ENCODE data around the gene MAP9. TPM values are rescaled to one million over a fixed set of nuclear protein-coding genes. Genes with fewer than 3 reads are reported as not detected.
"Not testable (repeated sequence)": the region's sequence is repeated elsewhere in the genome, so short reads cannot be mapped to it uniquely, and the experiment has no call there.

The MAP9 gene
- total and polyA plus RNA-seq, 2 experiments from 2014 or later, result 16.0 to 33.7 TPM

DNA sequence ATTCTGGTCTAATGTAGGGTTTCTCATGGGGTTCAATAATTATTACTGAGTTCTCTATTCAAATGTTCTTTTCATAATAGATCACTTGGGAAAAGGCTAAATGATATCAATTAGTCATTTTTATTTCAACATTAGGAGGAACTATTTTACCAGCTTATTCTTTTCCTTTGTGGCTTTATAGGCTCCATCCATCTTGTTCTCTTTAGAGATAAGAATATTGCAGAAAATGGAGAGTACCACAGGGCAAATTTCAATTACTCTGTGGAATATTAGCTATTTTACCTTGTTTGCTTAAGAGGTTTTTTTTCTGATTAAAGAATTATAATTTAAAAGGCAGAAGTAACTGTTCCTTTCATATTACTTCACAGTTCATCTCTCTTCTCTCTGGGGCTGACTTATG is 55.8 kb downstream of the MAP9 start (continued):
- TF ChIP-seq, protein P1, sequence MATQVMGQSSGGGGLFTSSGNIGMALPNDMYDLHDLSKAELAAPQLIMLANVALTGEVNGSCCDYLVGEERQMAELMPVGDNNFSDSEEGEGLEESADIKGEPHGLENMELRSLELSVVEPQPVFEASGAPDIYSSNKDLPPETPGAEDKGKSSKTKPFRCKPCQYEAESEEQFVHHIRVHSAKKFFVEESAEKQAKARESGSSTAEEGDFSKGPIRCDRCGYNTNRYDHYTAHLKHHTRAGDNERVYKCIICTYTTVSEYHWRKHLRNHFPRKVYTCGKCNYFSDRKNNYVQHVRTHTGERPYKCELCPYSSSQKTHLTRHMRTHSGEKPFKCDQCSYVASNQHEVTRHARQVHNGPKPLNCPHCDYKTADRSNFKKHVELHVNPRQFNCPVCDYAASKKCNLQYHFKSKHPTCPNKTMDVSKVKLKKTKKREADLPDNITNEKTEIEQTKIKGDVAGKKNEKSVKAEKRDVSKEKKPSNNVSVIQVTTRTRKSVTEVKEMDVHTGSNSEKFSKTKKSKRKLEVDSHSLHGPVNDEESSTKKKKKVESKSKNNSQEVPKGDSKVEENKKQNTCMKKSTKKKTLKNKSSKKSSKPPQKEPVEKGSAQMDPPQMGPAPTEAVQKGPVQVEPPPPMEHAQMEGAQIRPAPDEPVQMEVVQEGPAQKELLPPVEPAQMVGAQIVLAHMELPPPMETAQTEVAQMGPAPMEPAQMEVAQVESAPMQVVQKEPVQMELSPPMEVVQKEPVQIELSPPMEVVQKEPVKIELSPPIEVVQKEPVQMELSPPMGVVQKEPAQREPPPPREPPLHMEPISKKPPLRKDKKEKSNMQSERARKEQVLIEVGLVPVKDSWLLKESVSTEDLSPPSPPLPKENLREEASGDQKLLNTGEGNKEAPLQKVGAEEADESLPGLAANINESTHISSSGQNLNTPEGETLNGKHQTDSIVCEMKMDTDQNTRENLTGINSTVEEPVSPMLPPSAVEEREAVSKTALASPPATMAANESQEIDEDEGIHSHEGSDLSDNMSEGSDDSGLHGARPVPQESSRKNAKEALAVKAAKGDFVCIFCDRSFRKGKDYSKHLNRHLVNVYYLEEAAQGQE (IDR thresholded peaks at IDR 0.05; ENCODE audit: unreplicated experiment), result no peak

DNA sequence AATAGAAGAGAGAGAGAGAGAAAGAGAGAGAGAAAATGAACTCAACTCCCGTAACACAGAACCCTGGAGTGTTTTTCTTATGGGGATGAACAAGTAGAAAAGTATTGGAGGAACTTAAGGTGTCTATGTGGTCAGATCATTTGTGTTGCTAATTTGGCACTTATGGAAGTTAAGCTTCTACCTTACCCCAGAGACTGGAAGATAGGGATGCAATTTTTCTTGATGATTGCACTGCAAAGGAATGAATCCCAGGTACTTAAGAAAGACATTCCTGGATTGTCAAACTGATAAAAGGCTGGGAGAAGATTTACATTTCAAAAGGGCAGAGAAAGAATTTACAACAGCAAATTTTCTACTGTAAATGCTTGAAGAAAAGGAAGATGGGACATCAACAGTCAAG is 57.2 kb downstream of the MAP9 start:
- Histone ChIP-seq H2AFZ (no peak overlapping the region), H3K27me3 (ENCODE audit: insufficient read depth) (no peaks in the 10 kb centered on the region), H3K9me2 (ENCODE audit: insufficient read depth) (peaks cover under 1% of the 10 kb centered on the region; the same call in 1 of the 2 replicates), H3K36me3 (ENCODE audit: insufficient read depth) (no peaks in the 10 kb centered on the region), H3K4me1 (ENCODE audit: insufficient read depth) (peaks cover 4% of the 10 kb centered on the region; the same call in 1 of the 2 replicates), H4K20me1 (replicated peaks; ENCODE audit: insufficient read depth) (no peaks in the 10 kb centered on the region), H3K4me3 (no peak overlapping the region), H3K27ac (ENCODE audit: low read depth) (no peak overlapping the region), H3F3A (replicated peaks; ENCODE audit: low read depth) (no peaks in the 10 kb centered on the region), H3K79me2 (replicated peaks; ENCODE audit: insufficient read depth) (no peaks in the 10 kb centered on the region), H3K4me2 (no peak overlapping the region)
- H3K9me3 Mint-ChIP-seq, result peaks cover 14% of the 10 kb centered on the region
- TF ChIP-seq, protein P2, sequence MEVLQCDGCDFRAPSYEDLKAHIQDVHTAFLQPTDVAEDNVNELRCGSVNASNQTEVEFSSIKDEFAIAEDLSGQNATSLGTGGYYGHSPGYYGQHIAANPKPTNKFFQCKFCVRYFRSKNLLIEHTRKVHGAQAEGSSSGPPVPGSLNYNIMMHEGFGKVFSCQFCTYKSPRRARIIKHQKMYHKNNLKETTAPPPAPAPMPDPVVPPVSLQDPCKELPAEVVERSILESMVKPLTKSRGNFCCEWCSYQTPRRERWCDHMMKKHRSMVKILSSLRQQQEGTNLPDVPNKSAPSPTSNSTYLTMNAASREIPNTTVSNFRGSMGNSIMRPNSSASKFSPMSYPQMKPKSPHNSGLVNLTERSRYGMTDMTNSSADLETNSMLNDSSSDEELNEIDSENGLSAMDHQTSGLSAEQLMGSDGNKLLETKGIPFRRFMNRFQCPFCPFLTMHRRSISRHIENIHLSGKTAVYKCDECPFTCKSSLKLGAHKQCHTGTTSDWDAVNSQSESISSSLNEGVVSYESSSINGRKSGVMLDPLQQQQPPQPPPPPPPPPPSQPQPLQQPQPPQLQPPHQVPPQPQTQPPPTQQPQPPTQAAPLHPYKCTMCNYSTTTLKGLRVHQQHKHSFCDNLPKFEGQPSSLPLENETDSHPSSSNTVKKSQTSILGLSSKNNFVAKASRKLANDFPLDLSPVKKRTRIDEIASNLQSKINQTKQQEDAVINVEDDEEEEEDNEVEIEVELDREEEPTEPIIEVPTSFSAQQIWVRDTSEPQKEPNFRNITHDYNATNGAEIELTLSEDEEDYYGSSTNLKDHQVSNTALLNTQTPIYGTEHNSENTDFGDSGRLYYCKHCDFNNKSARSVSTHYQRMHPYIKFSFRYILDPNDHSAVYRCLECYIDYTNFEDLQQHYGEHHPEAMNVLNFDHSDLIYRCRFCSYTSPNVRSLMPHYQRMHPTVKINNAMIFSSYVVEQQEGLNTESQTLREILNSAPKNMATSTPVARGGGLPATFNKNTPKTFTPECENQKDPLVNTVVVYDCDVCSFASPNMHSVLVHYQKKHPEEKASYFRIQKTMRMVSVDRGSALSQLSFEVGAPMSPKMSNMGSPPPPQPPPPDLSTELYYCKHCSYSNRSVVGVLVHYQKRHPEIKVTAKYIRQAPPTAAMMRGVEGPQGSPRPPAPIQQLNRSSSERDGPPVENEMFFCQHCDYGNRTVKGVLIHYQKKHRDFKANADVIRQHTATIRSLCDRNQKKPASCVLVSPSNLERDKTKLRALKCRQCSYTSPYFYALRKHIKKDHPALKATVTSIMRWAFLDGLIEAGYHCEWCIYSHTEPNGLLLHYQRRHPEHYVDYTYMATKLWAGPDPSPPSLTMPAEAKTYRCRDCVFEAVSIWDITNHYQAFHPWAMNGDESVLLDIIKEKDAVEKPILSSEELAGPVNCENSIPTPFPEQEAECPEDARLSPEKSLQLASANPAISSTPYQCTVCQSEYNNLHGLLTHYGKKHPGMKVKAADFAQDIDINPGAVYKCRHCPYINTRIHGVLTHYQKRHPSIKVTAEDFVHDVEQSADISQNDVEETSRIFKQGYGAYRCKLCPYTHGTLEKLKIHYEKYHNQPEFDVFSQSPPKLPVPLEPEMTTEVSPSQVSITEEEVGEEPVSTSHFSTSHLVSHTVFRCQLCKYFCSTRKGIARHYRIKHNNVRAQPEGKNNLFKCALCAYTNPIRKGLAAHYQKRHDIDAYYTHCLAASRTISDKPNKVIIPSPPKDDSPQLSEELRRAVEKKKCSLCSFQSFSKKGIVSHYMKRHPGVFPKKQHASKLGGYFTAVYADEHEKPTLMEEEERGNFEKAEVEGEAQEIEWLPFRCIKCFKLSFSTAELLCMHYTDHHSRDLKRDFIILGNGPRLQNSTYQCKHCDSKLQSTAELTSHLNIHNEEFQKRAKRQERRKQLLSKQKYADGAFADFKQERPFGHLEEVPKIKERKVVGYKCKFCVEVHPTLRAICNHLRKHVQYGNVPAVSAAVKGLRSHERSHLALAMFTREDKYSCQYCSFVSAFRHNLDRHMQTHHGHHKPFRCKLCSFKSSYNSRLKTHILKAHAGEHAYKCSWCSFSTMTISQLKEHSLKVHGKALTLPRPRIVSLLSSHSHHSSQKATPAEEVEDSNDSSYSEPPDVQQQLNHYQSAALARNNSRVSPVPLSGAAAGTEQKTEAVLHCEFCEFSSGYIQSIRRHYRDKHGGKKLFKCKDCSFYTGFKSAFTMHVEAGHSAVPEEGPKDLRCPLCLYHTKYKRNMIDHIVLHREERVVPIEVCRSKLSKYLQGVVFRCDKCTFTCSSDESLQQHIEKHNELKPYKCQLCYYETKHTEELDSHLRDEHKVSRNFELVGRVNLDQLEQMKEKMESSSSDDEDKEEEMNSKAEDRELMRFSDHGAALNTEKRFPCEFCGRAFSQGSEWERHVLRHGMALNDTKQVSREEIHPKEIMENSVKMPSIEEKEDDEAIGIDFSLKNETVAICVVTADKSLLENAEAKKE (CRISPR knock-in tag; IDR thresholded peaks at IDR 0.05), result peak; percentile 67
- TF ChIP-seq CREB1 (CRISPR knock-in tag; IDR thresholded peaks at IDR 0.05; ENCODE audit: low read depth), result no peak
- peak; percentile 80 for TF ChIP-seq NANOG (IDR thresholded peaks at IDR 0.05; ENCODE audit: borderline replicate concordance)
- peaks cover 12% of the 10 kb centered on the region; the same call in 2 of the 3 replicates for H3K36me3 Mint-ChIP-seq (ENCODE audit: low read depth)
- H3K4me1 Mint-ChIP-seq, result peaks cover 13% of the 10 kb centered on the region
- no peaks in the 10 kb centered on the region for H3K27me3 Mint-ChIP-seq (ENCODE audit: insufficient read depth, low read depth, poor library complexity)
- ATAC-seq (peak; percentile 65), DNase-seq (ENCODE audit: low spot score) (peak; percentile 67)
- H3K27ac Mint-ChIP-seq, result no peak overlapping the region; the same call in 1 of the 2 replicates
- H3K4me3 Mint-ChIP-seq, result no peak overlapping the region

DNA sequence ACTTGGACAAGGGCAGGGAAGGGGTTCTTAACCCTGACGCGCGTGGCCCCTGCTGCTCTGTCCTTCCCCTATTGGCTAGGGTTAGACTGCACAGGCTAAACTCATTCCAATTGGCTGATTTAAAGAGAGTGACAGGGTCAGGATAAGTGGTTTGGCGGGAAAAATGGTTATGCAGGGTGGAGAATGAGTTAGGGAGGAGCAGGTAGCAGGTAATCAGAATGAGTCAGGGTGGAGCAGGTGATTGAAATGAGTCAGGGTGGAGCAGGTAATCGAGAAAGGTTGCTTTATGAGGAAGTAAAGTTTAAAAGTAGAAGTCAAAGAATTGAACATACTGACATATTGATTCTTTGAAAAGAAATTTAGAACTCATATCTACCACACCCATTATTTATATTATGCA is 64.7 kb downstream of the MAP9 start:
- H3K4me1 ChIP-seq (ENCODE audit: insufficient read depth); ATAC-seq; H3K4me1 Mint-ChIP-seq; H3K79me2 ChIP-seq (replicated peaks; ENCODE audit: insufficient read depth); H3K36me3 Mint-ChIP-seq (ENCODE audit: low read depth); H3K27me3 ChIP-seq (ENCODE audit: insufficient read depth); H3K4me3 Mint-ChIP-seq; H4K20me1 ChIP-seq (replicated peaks; ENCODE audit: insufficient read depth); H3K36me3 ChIP-seq (ENCODE audit: insufficient read depth); H3K4me3 ChIP-seq; H3K27ac Mint-ChIP-seq; DNase-seq (ENCODE audit: low spot score); H3K27me3 Mint-ChIP-seq (ENCODE audit: insufficient read depth, low read depth, poor library complexity); H3K27ac ChIP-seq (ENCODE audit: low read depth); H2AFZ ChIP-seq; H3K9me2 ChIP-seq (ENCODE audit: insufficient read depth); H3F3A ChIP-seq (replicated peaks; ENCODE audit: low read depth); H3K4me2 ChIP-seq: not testable (repeated sequence)
- H3K9me3 Mint-ChIP-seq, result peaks cover 12% of the 10 kb centered on the region; the same call in 2 of the 3 replicates

All from GM23338 (cell line).